GM23338 (cell line): ENCODE measurements around the gene EPHB1. TPM values are rescaled to one million over a fixed set of nuclear protein-coding genes. Genes with fewer than 3 reads are reported as not detected.
A peak's percentile ranks its signal among the peaks of the same experiment; 100 is the strongest.

Experiments used
- ATAC-seq: fragments of 200-7000 bp; cut with Tn5 transposase; 3 replicates; pipeline ENCODE4 v1.9.1; 2020
- DNase-seq: peaks from one replicate; pipeline ENCODE4 v3.0.0-alpha.2; 2015; ENCODE audit warnings: low spot score
- H2AFZ ChIP-seq: fragments of 200-600 bp; sonication (generic); 2 replicates; pipeline ENCODE4 v1.8.0; 2016; ENCODE audit warnings: antibody characterized with exemption, mild to moderate bottlenecking, moderate library complexity
- H3F3A ChIP-seq: fragments of 200-600 bp; sonication (generic); replicated peaks from 2 replicates; pipeline ENCODE4 v1.8.0; 2017; ENCODE audit warnings: antibody characterized with exemption, mixed run types, low read depth
- H3K27ac ChIP-seq: fragments of 200-600 bp; sonication (generic); 2 replicates; pipeline ENCODE4 v1.6.1; 2016; ENCODE audit warnings: low read depth
- H3K27me3 ChIP-seq: fragments of 200-600 bp; sonication (generic); 2 replicates; pipeline ENCODE4 v1.8.0; 2016; ENCODE audit warnings: mild to moderate bottlenecking, mixed run types, moderate library complexity; ENCODE audit not compliant: insufficient read depth
- H3K36me3 ChIP-seq: fragments of 200-600 bp; sonication (generic); 2 replicates; pipeline ENCODE4 v1.8.0; 2016; ENCODE audit warnings: mild to moderate bottlenecking; ENCODE audit not compliant: insufficient read depth
- H3K4me1 ChIP-seq: fragments of 200-600 bp; sonication (generic); 2 replicates; pipeline ENCODE4 v1.8.0; 2016; ENCODE audit warnings: mild to moderate bottlenecking, moderate library complexity; ENCODE audit not compliant: insufficient read depth
- H3K4me2 ChIP-seq: fragments of 200-600 bp; sonication (generic); 2 replicates; pipeline ENCODE4 v1.7.1; 2017; ENCODE audit warnings: mixed run types
- H3K4me3 ChIP-seq: fragments of 200-600 bp; sonication (generic); 2 replicates; pipeline ENCODE4 v1.6.1; 2016; ENCODE audit warnings: mixed run types
- H3K79me2 ChIP-seq: fragments of 200-600 bp; sonication (generic); replicated peaks from 2 replicates; pipeline ENCODE4 v1.8.0; 2017; ENCODE audit warnings: mild to moderate bottlenecking; ENCODE audit not compliant: insufficient read depth
- H3K9me2 ChIP-seq: fragments of 200-600 bp; sonication (generic); 2 replicates; pipeline ENCODE4 v1.8.0; 2017; ENCODE audit not compliant: insufficient read depth
- H4K20me1 ChIP-seq: fragments of 200-600 bp; sonication (generic); replicated peaks from 2 replicates; pipeline ENCODE4 v1.8.0; 2017; ENCODE audit warnings: mild to moderate bottlenecking; ENCODE audit not compliant: insufficient read depth
- H3K27ac Mint-ChIP-seq: 2 replicates; pipeline ENCODE4 v1.8.0; 2020; ENCODE audit warnings: inconsistent platforms, mild to moderate bottlenecking, moderate library complexity, mixed read lengths
- H3K27me3 Mint-ChIP-seq: 3 replicates; pipeline ENCODE4 v1.8.0; 2022; ENCODE audit warnings: low read depth, mild to moderate bottlenecking, moderate library complexity, mixed read lengths, inconsistent platforms; ENCODE audit not compliant: insufficient read depth, poor library complexity
- H3K36me3 Mint-ChIP-seq: 3 replicates; pipeline ENCODE4 v1.8.0; 2021; ENCODE audit warnings: low read depth, mild to moderate bottlenecking, inconsistent platforms, moderate library complexity, mixed read lengths
- H3K4me1 Mint-ChIP-seq: 3 replicates; pipeline ENCODE4 v1.8.0; 2020; ENCODE audit warnings: mild to moderate bottlenecking, inconsistent platforms, mixed read lengths
- H3K4me3 Mint-ChIP-seq: 3 replicates; pipeline ENCODE4 v1.8.0; 2021; ENCODE audit warnings: moderate library complexity, mild to moderate bottlenecking, inconsistent platforms, mixed read lengths
- H3K9me3 Mint-ChIP-seq: 3 replicates; pipeline ENCODE4 v1.8.0; 2020; ENCODE audit warnings: moderate library complexity, mild to moderate bottlenecking, inconsistent platforms, mixed read lengths
- ETS1 ChIP-seq: IDR thresholded peaks from 2 replicates; pipeline ENCODE4 v1.6.1; 2016; ENCODE audit warnings: antibody characterized with exemption
- EZH2phosphoT487 ChIP-seq: fragments of 200-600 bp; sonication (generic); IDR thresholded peaks from one replicate; pipeline ENCODE4 v1.8.1; 2018; ENCODE audit warnings: antibody characterized with exemption; ENCODE audit not compliant: unreplicated experiment
- POLR2AphosphoS5 ChIP-seq: IDR thresholded peaks from 2 replicates; pipeline ENCODE4 v1.6.1; 2016; ENCODE audit warnings: antibody characterized with exemption, low read depth
- STAT1 ChIP-seq: IDR thresholded peaks from one replicate; pipeline ENCODE4 v1.6.1; 2016; ENCODE audit warnings: antibody characterized with exemption; ENCODE audit not compliant: unreplicated experiment
- ZNF114 ChIP-seq: fragments of 250-450 bp; sonication (Bioruptor Pico); IDR thresholded peaks from 2 replicates; pipeline ENCODE4 v1.5.0; 2020; ENCODE audit warnings: mild to moderate bottlenecking, moderate library complexity
- ZNF462 ChIP-seq: fragments of 250-450 bp; sonication (Bioruptor Pico); IDR thresholded peaks from 2 replicates; pipeline ENCODE4 v1.5.0; 2020; ENCODE audit warnings: mild to moderate bottlenecking, moderate library complexity
- polyA plus RNA-seq: library from polyadenylated mRNA; unstranded; fragments of >200 nt; fragmentation: Nextera tagmentation; extraction: Ambion mirVana; gene quantifications from 2 replicates; pipeline ENCODE4 v1.2.1, GENCODE V29; 2016
- total RNA-seq: library from RNA; depleted of rRNA; stranded (reverse); fragments of >200 nt; shearing (Covaris generic); gene quantifications from 2 replicates; pipeline ENCODE4 v1.2.3, GENCODE V29; 2014
- TF ChIP-seq, protein P1 (sequence below), 2 experiments: fragments of 200-600 bp in 1 of 2; sonication (generic) in 1 of 2; conservative IDR thresholded peaks; 2 replicates each; pipeline versions ENCODE4 v1.5.1 to v1.6.1; 2016 to 2017; ENCODE audit warnings: antibody characterized with exemption in 2 of 2, low read depth in 2 of 2, mild to moderate bottlenecking in 2 of 2, moderate library complexity in 1 of 2

The EPHB1 gene
- total and polyA plus RNA-seq, 2 experiments from 2014 or later, result 2.7 to 5.2 TPM

DNA sequence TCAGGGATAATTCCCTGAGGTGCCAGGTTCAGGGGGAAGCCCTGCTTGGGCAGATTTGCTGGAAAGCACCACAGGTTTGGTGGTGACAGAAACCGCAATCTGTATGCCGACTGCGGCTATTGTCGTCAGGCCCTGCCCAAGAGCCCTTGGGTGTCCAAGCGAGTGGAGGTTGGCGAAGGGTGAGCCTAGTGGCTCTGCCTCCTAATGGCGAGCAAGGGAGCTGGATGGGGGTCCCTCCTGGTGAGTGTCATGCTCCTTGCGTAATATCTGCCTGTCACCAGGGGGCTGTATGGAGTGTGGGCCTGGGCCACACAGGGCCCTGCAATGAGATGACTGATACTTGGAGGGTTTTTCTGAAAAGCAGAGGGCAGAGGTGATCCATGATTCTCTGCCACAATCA is 101.6 kb downstream of the EPHB1 start:
- H3K36me3 Mint-ChIP-seq, result no peaks in the 10 kb centered on the region
- Histone ChIP-seq H3K9me2 (no peaks in the 10 kb centered on the region), H3K27me3 (peaks cover 42% of the 10 kb centered on the region), H3F3A (no peaks in the 10 kb centered on the region), H3K36me3 (no peaks in the 10 kb centered on the region), H3K4me2 (no peak overlapping the region), H3K27ac (no peak overlapping the region), H3K79me2 (no peaks in the 10 kb centered on the region), H3K4me3 (no peak overlapping the region), H4K20me1 (peaks cover 6% of the 10 kb centered on the region; the same call in 1 of the 2 replicates), H2AFZ (no peak overlapping the region), H3K4me1 (peaks cover 13% of the 10 kb centered on the region)
- no peak overlapping the region for H3K27ac Mint-ChIP-seq
- ATAC-seq (no peak), DNase-seq (no peak)
- H3K9me3 Mint-ChIP-seq, result no peaks in the 10 kb centered on the region
- TF ChIP-seq STAT1 (no peak), POLR2AphosphoS5 (no peak), ETS1 (no peak)
- TF ChIP-seq, protein P1, sequence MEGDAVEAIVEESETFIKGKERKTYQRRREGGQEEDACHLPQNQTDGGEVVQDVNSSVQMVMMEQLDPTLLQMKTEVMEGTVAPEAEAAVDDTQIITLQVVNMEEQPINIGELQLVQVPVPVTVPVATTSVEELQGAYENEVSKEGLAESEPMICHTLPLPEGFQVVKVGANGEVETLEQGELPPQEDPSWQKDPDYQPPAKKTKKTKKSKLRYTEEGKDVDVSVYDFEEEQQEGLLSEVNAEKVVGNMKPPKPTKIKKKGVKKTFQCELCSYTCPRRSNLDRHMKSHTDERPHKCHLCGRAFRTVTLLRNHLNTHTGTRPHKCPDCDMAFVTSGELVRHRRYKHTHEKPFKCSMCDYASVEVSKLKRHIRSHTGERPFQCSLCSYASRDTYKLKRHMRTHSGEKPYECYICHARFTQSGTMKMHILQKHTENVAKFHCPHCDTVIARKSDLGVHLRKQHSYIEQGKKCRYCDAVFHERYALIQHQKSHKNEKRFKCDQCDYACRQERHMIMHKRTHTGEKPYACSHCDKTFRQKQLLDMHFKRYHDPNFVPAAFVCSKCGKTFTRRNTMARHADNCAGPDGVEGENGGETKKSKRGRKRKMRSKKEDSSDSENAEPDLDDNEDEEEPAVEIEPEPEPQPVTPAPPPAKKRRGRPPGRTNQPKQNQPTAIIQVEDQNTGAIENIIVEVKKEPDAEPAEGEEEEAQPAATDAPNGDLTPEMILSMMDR (conservative IDR thresholded peaks at IDR 0.05; ENCODE audit: low read depth in 2 of 2), result peak in 1 of 2 experiments; percentile 26; a peak in 1 of 4 replicates
- H3K4me3 Mint-ChIP-seq, result no peak overlapping the region
- peaks cover 52% of the 10 kb centered on the region for H3K27me3 Mint-ChIP-seq
- peaks cover 26% of the 10 kb centered on the region for H3K4me1 Mint-ChIP-seq

- Histone ChIP-seq H3K9me2 (no peaks in the 10 kb centered on the region), H3K4me3 (no peak overlapping the region), H3K4me1 (peaks cover 8% of the 10 kb centered on the region), H3K27me3 (peaks cover 36% of the 10 kb centered on the region), H3K36me3 (no peaks in the 10 kb centered on the region), H3K79me2 (no peaks in the 10 kb centered on the region), H2AFZ (no peak overlapping the region), H4K20me1 (peaks cover 6% of the 10 kb centered on the region; the same call in 1 of the 2 replicates), H3K27ac (no peak overlapping the region), H3F3A (no peaks in the 10 kb centered on the region), H3K4me2 (no peak overlapping the region)
- ATAC-seq, result no peak
- peaks cover 22% of the 10 kb centered on the region for H3K4me1 Mint-ChIP-seq
- no peaks in the 10 kb centered on the region for H3K9me3 Mint-ChIP-seq
- peaks cover 51% of the 10 kb centered on the region for H3K27me3 Mint-ChIP-seq
- TF ChIP-seq ZNF114, result no peak
- TF ChIP-seq, protein P1 (conservative IDR thresholded peaks at IDR 0.05; ENCODE audit: low read depth in 2 of 2), result peak in 1 of 2 experiments; percentile 18; a peak in 2 of 4 replicates
- TF ChIP-seq EZH2phosphoT487, result no peak
- no peak for TF ChIP-seq ZNF462 (CRISPR knock-in tag)
- no peak overlapping the region for H3K27ac Mint-ChIP-seq
- no peak for DNase-seq
- no peaks in the 10 kb centered on the region for H3K36me3 Mint-ChIP-seq
- H3K4me3 Mint-ChIP-seq, result no peak overlapping the region
Measured at GRCh38 chr3:134897391-134898141, 102.5 kb downstream of the EPHB1 start.
